GM12878 (cell line): ENCODE measurements around the gene APLP1. TPM values are rescaled to one million over a fixed set of nuclear protein-coding genes. Genes with fewer than 3 reads are reported as not detected.

Experiments
- ATAC-seq: fragments of 200-7000 bp; cut with Tn5 transposase; 3 replicates; pipeline ENCODE4 v1.9.1; 2020; ENCODE audit warnings: mild to moderate bottlenecking, moderate library complexity
- BruUV-seq: library from RNA; stranded (reverse); fragments of 400-500 nt; replicated peaks from 2 replicates; lab custom pipeline; 2021; lab: Mats Ljungman, UMichigan
- CTCF ChIA-PET: fragments of 300-600 bp; sonication (Branson Sonifier 250); formaldehyde crosslinking; extraction: SDS; loops from one replicate; lab custom pipeline; 2021; ENCODE audit warnings: inconsistent platforms; lab: Yijun Ruan, JAX
- POLR2A ChIA-PET: fragments of 350-600 bp; formaldehyde crosslinking; extraction: SDS; loops from one replicate; lab custom pipeline; 2021; ENCODE audit warnings: inconsistent platforms; lab: Charles Lee
- RAD21 ChIA-PET: fragments of 300-600 bp; sonication (Branson Sonifier 250); formaldehyde crosslinking; loops from one replicate; lab custom pipeline; 2023; ENCODE audit warnings: antibody characterized with exemption; ENCODE audit not compliant: unreplicated experiment; lab: Charles Lee
- SMC1A ChIA-PET: fragments of 300-600 bp; sonication (Branson Sonifier 250); formaldehyde crosslinking; loops from one replicate; lab custom pipeline; 2023; ENCODE audit not compliant: unreplicated experiment, uncharacterized antibody; lab: Charles Lee
- DNase-seq: peaks from one replicate; pipeline ENCODE4 v3.0.0-alpha.2; 2011; ENCODE audit warnings: low read depth, low spot score
- FAIRE-seq: peaks from 3 replicates; lab custom pipeline; 2011; peaks lifted over from hg19 to GRCh38; lab: Jason Lieb, UNC
- H2AFZ ChIP-seq: 2 replicates; pipeline ENCODE4 v1.6.0; 2011; ENCODE audit warnings: low read depth, low read length, control low read depth; ENCODE audit not compliant: control insufficient read depth
- H3K27ac ChIP-seq: 2 replicates; pipeline ENCODE4 v1.5.1; 2011; ENCODE audit warnings: control low read depth; ENCODE audit not compliant: control insufficient read depth, insufficient read depth
- H3K27me3 ChIP-seq, 2 experiments: replicated peaks in 1 of 2; 2 replicates each; pipeline versions ENCODE4 v1.6.0 to v1.6.1; 2011; ENCODE audit warnings: low read length in 1 of 2; ENCODE audit not compliant: control insufficient read depth in 2 of 2, insufficient read depth in 2 of 2
- H3K36me3 ChIP-seq, 2 experiments: 2 replicates each; pipeline ENCODE4 v1.5.1; 2011; ENCODE audit warnings: low read length in 1 of 2; ENCODE audit not compliant: control insufficient read depth in 2 of 2, insufficient read depth in 2 of 2
- H3K4me1 ChIP-seq: 2 replicates; pipeline ENCODE4 v1.6.1; 2011; ENCODE audit warnings: mild to moderate bottlenecking, low read length, moderate library complexity, mixed read lengths; ENCODE audit not compliant: control insufficient read depth, insufficient read depth
- H3K4me2 ChIP-seq: 2 replicates; pipeline ENCODE4 v1.6.0; 2011; ENCODE audit warnings: control low read depth; ENCODE audit not compliant: control insufficient read depth, insufficient read depth
- H3K4me3 ChIP-seq: fragments of 200-600 bp; sonication (generic); 2 replicates; pipeline ENCODE4 v1.5.1; 2016
- H3K79me2 ChIP-seq: 2 replicates; pipeline ENCODE4 v1.6.0; 2011; ENCODE audit warnings: low read length; ENCODE audit not compliant: control insufficient read depth, insufficient read depth
- H3K9ac ChIP-seq: 2 replicates; pipeline ENCODE4 v1.8.0; 2011; ENCODE audit warnings: low read length, control low read depth, mixed read lengths; ENCODE audit not compliant: control insufficient read depth, insufficient read depth
- H3K9me3 ChIP-seq: replicated peaks from 3 replicates; pipeline ENCODE4 v1.5.1; 2011; ENCODE audit warnings: mild to moderate bottlenecking, low read length; ENCODE audit not compliant: control insufficient read depth, insufficient read depth
- H4K20me1 ChIP-seq: 2 replicates; pipeline ENCODE4 v1.6.0; 2011; ENCODE audit not compliant: control insufficient read depth, insufficient read depth
- KAT2A ChIP-seq: conservative IDR thresholded peaks from 2 replicates; pipeline ENCODE4 v1.6.1; 2011; ENCODE audit warnings: low read depth, low read length; ENCODE audit not compliant: control insufficient read depth
- NR2C2 ChIP-seq: IDR thresholded peaks from 2 replicates; pipeline ENCODE4 v1.6.1; 2011; ENCODE audit warnings: borderline replicate concordance, low read depth; ENCODE audit not compliant: control insufficient read depth, insufficient read length
- WGBS: methylation state at CpG from one replicate; pipeline ENCODE4 v1.1.6; 2016; ENCODE audit warnings: low lambda C conversion rate; ENCODE audit not compliant: insufficient replicate concordance, insufficient coverage; ENCODE audit errors: missing lambda C conversion rate; 5-methylcytosine and 5-hydroxymethylcytosine counted together
- in situ Hi-C: fragments of 300-500 bp; cut with MboI; formaldehyde crosslinking; loops from 9 replicates; pipeline ENCODE4 v1.14.3; 2018; ENCODE audit warnings: mixed read lengths
- intact Hi-C: fragments of 100-400 bp; cut with micrococcal nuclease; formaldehyde crosslinking; loops from one replicate; pipeline ENCODE4 v1.14.2; 2022; ENCODE audit not compliant: unreplicated experiment
- polyA plus RNA-seq, 11 experiments: library from polyadenylated mRNA; depleted of rRNA in 4 of 11; unstranded in 6 of 11; stranded (reverse) in 5 of 11; fragments of >200 nt; fragmentation: Nextera tagmentation in 4 of 11; fragmentation: Illumina TruSeq in 1 of 11; extraction: Ambion mirVana in 4 of 11; extraction: Trizol in 1 of 11; gene quantifications; 1 replicate in 1 of 11; 2 replicates in 10 of 11; pipeline versions ENCODE4 v1.2.1 to v1.2.3, GENCODE V29; 2011 to 2016; ENCODE audit warnings: inconsistent platforms in 2 of 11, missing spikeins in 2 of 11, low read depth in 1 of 11
- total RNA-seq, 4 experiments: library from RNA; depleted of rRNA in 3 of 4; stranded (reverse); fragments of >200 nt in 3 of 4; fragmentation: Illumina TruSeq in 1 of 4; extraction: Trizol in 1 of 4; gene quantifications; 2 replicates each; pipeline versions ENCODE4 v1.2.1 to v1.2.3, GENCODE V29; 2013 to 2021
- TF ChIP-seq, protein P1 (sequence below): fragments of 450-650 bp; IDR thresholded peaks from 2 replicates; pipeline ENCODE4 v1.6.1; 2016; ENCODE audit warnings: mild to moderate bottlenecking

APLP1 gene
- total and polyA plus RNA-seq, 10 of the 15 experiments (the other 5 are each of a cell fraction or from before 2014, with no cell fraction given): 0.07 to 2.2 (median 0.91) TPM; not detected in 1

DNA sequence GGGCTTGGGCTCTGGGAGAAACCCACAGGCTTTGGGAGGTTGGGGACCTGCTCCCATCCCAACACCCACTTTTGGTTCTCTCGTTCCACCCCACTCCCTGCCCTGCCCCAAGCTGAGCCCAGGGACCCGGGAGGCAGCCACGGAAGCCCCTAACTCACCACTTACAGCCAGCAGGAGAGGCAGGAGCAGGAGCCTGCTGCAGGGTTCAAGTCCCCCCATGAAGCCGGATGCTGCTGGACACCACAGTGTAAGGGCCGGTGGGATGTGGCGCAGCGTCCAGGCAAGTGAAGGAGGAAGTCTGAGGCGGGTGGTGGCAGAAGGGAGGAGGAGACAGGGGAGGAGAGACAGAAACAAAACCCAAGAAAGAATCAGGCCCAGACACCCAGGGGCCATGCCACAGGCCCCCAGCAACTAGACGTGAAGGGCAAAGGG is 39.7 kb downstream of the APLP1 start, which contains the start of gene TYROBP:
TYROBP (minus strand) TSS at position 286 of the 432 bp plus-strand sequence; CDS start at position 219, 67 bp downstream.
- RAD21 ChIA-PET: no interaction called here
- H3K27me3 ChIP-seq: no peaks in the 10 kb centered on the region
- WGBS: 90% methylated on average over 9 of the region's 9 CpGs
- BruUV-seq: no TSS peak
- intact Hi-C loops (no loop called here), in situ Hi-C loops (loop anchor here (10.0 kb wide), 1 partner anchor 573 kb away; no protein-coding TSS in a partner anchor)
- POLR2A ChIA-PET: interaction anchor here (0.7 to 1.1 kb wide), 2 partner anchors 14 to 24 kb away, joined by 3 read pairs; no protein-coding TSS in a partner anchor
- TF ChIP-seq, protein P1, sequence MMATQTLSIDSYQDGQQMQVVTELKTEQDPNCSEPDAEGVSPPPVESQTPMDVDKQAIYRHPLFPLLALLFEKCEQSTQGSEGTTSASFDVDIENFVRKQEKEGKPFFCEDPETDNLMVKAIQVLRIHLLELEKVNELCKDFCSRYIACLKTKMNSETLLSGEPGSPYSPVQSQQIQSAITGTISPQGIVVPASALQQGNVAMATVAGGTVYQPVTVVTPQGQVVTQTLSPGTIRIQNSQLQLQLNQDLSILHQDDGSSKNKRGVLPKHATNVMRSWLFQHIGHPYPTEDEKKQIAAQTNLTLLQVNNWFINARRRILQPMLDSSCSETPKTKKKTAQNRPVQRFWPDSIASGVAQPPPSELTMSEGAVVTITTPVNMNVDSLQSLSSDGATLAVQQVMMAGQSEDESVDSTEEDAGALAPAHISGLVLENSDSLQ: no peak
- TF ChIP-seq KAT2A (no peak), NR2C2 (no peak)
- H2AFZ ChIP-seq: peak within 1 kb of the TSS; percentile 89; the same call in 1 of the 2 replicates
- no peak for DNase-seq
- no peaks in the 10 kb centered on the region for H3K9me3 ChIP-seq
- ATAC-seq: no peak
- H3K36me3 ChIP-seq: no peaks in the 10 kb centered on the region
- CTCF ChIA-PET: interaction anchor here (1.0 to 1.7 kb wide), 2 partner anchors 23 to 359 kb away, joined by 3 to 7 read pairs; no protein-coding TSS in a partner anchor
- peak within 1 kb of the TSS; percentile 84; the same call in 1 of the 2 replicates for H3K4me2 ChIP-seq
- SMC1A ChIA-PET: interaction anchor here (1.0 to 1.3 kb wide), 2 partner anchors 7 to 15 kb away, joined by 3 read pairs; no protein-coding TSS in a partner anchor
- FAIRE-seq: no peak
- no peak within 1 kb of the TSS for H3K4me3 ChIP-seq
- H3K27ac ChIP-seq: peak within 1 kb of the TSS; percentile 88
- peaks cover 53% of the 10 kb centered on the region for H3K4me1 ChIP-seq
- no peaks in the 10 kb centered on the region; the same call in 1 of the 2 replicates for H3K79me2 ChIP-seq
- peak within 1 kb of the TSS; percentile 67; the same call in 1 of the 2 replicates for H3K9ac ChIP-seq
- H4K20me1 ChIP-seq: no peaks in the 10 kb centered on the region
